GM18519 (cell line): Measurements from ENCODE around the gene SNTB2.

ENCODE experiments used
- ATAC-seq: cut with Tn5 transposase; IDR thresholded peaks from one replicate; pipeline ENCODE4 v1.9.1; 2021; ENCODE audit warnings: mild to moderate bottlenecking, moderate library complexity; ENCODE audit not compliant: unreplicated experiment, low FRiP score

SNTB2 gene

DNA sequence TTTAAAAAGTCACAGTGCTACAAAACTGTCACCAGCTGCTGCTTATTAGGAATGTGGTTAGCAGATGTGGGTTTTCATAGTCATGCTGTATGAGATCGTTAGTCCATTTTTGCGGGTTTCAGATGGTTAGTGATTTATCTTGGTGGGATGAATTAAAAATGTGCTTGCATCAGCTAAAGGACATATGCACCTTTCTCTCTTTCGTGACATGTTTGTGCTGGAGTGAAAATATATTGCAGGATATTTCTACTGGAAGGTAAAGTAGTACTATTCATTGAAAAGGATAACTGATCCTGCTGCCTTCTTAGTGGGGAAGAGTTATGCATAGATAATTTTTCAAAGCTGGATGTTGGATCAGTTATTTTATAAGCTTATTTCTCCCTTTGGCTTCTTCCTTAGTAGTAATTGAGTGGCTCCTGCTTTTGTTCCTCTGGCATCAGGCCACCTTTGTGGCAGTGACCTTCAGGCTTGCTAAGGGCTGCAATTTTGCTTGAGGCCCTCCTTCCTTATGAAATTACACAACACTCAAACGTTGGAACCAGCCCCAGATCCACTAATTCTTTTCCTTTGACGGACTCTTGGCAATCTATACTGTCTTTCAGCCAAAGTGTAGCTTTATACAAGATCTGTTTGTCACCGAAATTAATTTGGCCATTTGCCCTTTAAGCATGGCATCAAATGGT lies 7.5 kb upstream of the SNTB2 start:
- ATAC-seq, result no peak

DNA sequence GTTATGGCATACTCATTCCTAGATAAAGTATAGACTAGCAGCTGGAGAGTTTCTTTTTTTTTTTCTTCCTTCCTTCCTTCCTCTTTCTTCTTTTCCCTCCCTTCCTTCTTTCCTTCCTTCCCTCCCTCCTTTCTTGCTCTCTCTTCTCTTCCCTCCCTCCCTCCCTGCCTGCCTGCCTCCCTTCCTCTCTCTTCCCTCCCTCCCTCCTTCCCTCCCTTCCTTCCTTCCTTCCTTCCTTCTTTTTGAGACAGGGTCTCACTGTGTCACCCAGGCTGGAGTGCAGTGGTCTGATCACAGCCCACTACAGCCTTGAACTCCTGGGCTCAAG lies 7.0 kb upstream of the SNTB2 start:
- ATAC-seq, result no peak

DNA sequence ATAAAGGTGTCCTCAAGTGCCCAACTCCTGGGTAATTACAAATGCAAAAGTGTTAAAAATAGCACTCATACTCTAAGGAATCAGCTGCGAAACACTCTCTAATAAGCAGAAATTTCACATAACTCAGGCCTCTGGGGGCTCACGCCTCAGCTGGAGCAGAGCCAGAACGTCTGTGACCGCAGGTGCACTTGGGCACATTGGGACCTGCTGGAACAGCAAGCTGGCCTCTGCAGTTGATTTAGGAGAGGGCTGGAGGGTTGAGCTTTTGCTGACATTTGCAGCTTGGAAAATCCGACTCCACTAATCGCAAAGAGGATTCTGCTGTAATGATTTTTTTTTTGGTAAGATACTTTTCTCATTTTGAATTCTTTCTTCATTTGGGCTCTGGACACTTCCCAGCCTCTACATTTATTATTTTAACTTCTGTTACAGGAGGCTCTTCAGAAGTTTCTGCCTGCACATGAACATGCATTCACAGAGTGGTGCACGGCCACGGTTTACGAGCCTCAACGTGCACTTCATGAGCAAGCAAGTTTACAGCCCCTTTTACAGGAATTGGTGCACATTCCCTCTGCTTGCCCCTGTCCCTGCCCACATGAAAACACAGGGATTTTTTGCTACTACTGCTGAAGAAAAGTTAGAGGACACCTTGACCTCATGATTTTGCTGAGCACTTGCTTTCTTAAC lies 4.1 kb upstream of the SNTB2 start:
- no peak for ATAC-seq

- peak; percentile 31 for ATAC-seq
These were observed 677 bp downstream of the SNTB2 start for GRCh38 chr16:69187446-69188235.

GRCh38 chr16:69188236-69188549 lies 1.2 kb downstream of the SNTB2 start:
- no peak for ATAC-seq

GRCh38 chr16:69188716-69189115 lies 1.8 kb downstream of the SNTB2 start:
- ATAC-seq, result no peak

GRCh38 chr16:69190046-69190588 lies 3.2 kb downstream of the SNTB2 start:
- no peak for ATAC-seq

GRCh38 chr16:69190598-69190997 lies 3.6 kb downstream of the SNTB2 start:
- ATAC-seq, result no peak

DNA sequence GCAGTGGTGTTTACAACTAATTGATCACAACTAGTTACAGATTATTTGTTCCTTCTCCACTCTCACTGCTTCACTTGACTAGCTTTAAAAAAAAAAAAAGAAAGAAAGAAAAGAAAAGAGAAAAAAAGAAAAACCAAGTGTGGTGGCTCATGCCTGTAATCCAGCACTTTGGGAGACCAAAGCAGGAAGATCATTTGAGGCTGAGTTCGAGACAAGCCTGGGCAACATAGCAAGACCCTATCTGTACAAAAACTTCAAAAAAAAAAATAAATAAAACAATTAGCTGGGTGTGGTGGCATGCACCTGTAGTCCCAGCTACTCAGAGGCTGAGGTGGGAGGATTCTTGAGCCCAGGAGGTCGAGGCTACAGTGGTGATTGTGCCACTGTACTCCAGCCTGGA lies 4.2 kb downstream of the SNTB2 start:
- ATAC-seq, result no peak

- ATAC-seq, result no peak
These were observed 6.9 kb downstream of the SNTB2 start for GRCh38 chr16:69193855-69194254.

- no peak for ATAC-seq
These were observed 7.5 kb downstream of the SNTB2 start for GRCh38 chr16:69194488-69194887.

- no peak for ATAC-seq
These were observed 8.5 kb downstream of the SNTB2 start for GRCh38 chr16:69195369-69196029.

DNA sequence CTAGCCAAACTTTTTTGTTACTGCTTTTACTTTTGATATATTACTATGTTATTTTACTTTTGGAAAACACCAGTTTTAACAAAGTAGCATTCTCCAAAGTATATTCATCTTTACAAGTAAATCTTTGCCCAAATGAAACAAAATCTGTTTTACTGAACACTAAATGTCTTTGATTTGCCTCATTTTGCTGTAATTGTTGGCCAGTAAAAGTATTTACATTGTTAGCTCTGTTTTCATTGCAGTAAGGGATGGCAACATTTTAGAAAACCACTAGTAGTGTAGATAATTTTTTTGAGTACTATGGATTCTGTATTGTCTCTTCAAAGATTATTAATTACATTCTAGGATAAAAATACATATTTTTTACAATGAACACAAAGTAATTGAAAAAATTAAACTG lies 10.6 kb downstream of the SNTB2 start:
- ATAC-seq, result no peak

- no peak for ATAC-seq
These were observed 12.4 kb downstream of the SNTB2 start for GRCh38 chr16:69199382-69199781.

DNA sequence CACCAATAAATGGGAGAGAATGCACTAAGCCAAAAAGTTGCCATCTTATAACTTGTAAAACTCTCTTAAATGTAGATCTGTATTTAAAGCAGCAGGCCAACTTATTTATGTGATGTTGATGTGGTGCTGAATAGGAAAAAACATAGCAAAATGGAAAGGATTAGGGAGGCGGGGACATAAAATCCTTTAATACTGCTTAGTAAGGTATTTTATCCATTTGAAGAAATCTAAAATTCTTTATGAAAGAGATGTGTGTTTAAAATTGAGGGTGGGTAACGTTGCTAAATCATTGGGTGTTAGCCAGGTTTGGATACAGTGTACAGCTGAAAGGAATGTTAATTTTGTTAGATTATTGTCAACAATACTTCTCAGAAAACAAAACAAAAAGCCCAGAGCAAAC lies 14.3 kb downstream of the SNTB2 start:
- ATAC-seq, result no peak

- no peak for ATAC-seq
These were observed 14.8 kb downstream of the SNTB2 start for GRCh38 chr16:69201787-69202186.

DNA sequence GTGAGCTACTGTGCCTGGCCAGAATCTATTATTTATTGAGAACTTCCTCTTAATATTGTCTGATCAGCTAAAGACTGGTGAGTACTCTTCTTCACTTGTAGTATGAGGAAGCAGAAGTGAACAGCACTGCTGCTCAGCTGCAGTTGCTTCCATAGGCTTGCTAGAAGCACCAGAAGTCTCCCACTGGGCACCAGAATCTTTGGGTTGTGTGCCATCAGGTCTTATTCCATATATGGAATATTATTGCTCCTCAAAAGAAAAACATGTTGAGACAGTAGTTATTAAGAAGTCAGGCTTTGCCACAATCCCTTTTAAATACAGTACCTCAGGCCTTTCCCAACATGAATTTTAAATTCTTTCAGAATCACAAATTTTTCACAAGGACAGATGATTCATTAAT lies 17.2 kb downstream of the SNTB2 start:
- no peak for ATAC-seq

DNA sequence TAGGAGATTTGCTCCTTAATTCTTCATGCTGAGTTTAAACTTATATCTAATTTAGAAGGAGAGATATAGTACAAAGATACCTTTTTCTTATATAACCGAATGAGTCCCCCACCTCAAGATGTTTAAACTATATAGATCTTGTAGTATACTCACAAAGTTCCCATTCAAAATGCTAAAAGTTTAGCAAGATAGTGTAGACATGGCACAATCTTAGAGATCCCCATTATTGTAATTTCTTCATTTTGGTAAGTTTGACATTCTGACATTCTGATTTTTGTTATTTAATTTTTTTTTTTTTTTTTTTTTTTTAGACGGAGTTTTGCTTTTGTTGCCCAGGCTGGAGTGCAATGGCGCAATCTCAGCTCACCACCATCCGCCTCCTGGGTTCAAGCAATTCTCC lies 22.8 kb downstream of the SNTB2 start:
- no peak for ATAC-seq

- ATAC-seq, result no peak
These were observed 30.5 kb downstream of the SNTB2 start for GRCh38 chr16:69217433-69217832.

DNA sequence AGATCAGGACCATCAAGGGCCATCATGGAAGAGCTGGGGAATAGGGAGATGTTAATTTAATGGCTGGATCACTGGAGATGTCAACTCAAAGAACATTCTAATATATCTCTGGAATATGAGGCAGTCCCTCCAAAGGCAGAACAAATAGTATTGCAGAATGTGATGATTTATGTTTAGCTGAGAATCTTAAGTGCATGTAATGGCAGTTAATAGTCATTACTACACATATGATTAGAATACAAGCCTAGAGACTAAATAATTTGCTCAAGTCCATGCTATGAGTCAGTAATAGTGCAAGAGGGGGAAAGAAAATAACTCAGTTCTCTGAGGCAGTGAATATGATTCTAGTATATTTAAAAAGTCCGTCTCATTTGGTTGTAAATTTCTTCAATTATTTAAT lies 32.3 kb downstream of the SNTB2 start:
- no peak for ATAC-seq

DNA sequence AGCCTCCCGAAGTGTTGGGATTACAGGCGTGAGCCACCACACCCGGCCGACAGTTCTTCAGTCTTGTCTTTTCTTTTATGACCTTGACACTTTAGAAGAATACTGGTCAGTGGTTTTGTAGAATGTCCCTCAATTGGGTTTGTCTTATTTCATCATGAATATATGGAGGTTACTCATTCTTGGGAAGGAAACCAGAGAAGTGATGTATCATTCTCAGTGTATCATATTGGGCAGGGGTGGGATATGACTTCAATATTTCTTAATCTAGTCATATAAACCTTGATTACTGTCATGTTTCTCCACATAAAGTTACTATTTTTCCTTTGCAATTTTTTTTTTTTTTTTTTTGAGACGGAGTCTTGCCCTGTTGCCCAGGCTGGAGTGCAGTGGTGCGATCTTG lies 36.9 kb downstream of the SNTB2 start:
- no peak for ATAC-seq
